SU-DHL-6 (cell line): Measurements from ENCODE around the gene PLXND1.

Source experiments
- CTCF ChIP-seq: fragments of 200-600 bp; sonication (generic); IDR thresholded peaks from one replicate; pipeline ENCODE4 v1.5.1; 2017; ENCODE audit warnings: antibody characterized with exemption, mild to moderate bottlenecking, low read length, moderate library complexity; ENCODE audit not compliant: insufficient read depth, poor library complexity, severe bottlenecking
- EZH2phosphoT487 ChIP-seq: fragments of 200-600 bp; sonication (generic), shearing (Covaris generic); conservative IDR thresholded peaks from 2 replicates; pipeline ENCODE4 v1.6.1; 2018; ENCODE audit warnings: mild to moderate bottlenecking, antibody characterized with exemption, low read length, moderate library complexity, mixed read lengths

GRCh38 chr3:129524081-129524480, 82.4 kb downstream of the PLXND1 start:
- no peak for TF ChIP-seq CTCF
- no peak for TF ChIP-seq EZH2phosphoT487
